MCF 10A (cell line): ENCODE data around the gene MOB2. TPM values are rescaled to one million over a fixed set of nuclear protein-coding genes. Genes with fewer than 3 reads are reported as not detected.

Source experiments
- BruUV-seq: library from RNA; stranded (reverse); fragments of 400-500 nt; replicated peaks from 2 replicates; lab custom pipeline; 2021; lab: Mats Ljungman, UMichigan
- CTCF ChIA-PET: fragments of 300-600 bp; sonication (Branson Sonifier 250); formaldehyde crosslinking; extraction: SDS; loops from one replicate; lab custom pipeline; 2021; ENCODE audit warnings: antibody characterized with exemption, inconsistent platforms; lab: Yijun Ruan, JAX
- POLR2A ChIA-PET: fragments of 300-600, 350-650 bp; sonication (Branson Sonifier 250); formaldehyde crosslinking; extraction: SDS; loops from one replicate; lab custom pipeline; 2020; ENCODE audit warnings: antibody characterized with exemption, inconsistent platforms; lab: Yijun Ruan, JAX
- DNase-seq: peaks from one replicate; pipeline ENCODE4 v3.0.0-alpha.2; 2018; ENCODE audit not compliant: unreplicated experiment
- H3K27ac Mint-ChIP-seq: one replicate; pipeline ENCODE4 v1.8.0; 2022; ENCODE audit warnings: mild to moderate bottlenecking, low read depth, mixed read lengths; ENCODE audit not compliant: unreplicated experiment
- H3K27me3 Mint-ChIP-seq: one replicate; pipeline ENCODE4 v1.8.0; 2022; ENCODE audit warnings: mixed read lengths; ENCODE audit not compliant: insufficient read depth, unreplicated experiment
- H3K36me3 Mint-ChIP-seq: one replicate; pipeline ENCODE4 v1.8.0; 2022; ENCODE audit warnings: mild to moderate bottlenecking, moderate library complexity, mixed read lengths; ENCODE audit not compliant: insufficient read depth, unreplicated experiment
- H3K4me1 Mint-ChIP-seq: one replicate; pipeline ENCODE4 v1.8.0; 2022; ENCODE audit warnings: mixed read lengths; ENCODE audit not compliant: insufficient read depth, unreplicated experiment
- H3K4me3 Mint-ChIP-seq: one replicate; pipeline ENCODE4 v1.8.0; 2022; ENCODE audit warnings: mild to moderate bottlenecking, moderate library complexity, mixed read lengths; ENCODE audit not compliant: unreplicated experiment
- H3K9me3 Mint-ChIP-seq: one replicate; pipeline ENCODE4 v1.8.0; 2022; ENCODE audit warnings: mixed read lengths; ENCODE audit not compliant: unreplicated experiment
- CTCF ChIP-seq: fragments of 200-600 bp; IDR thresholded peaks from one replicate; pipeline ENCODE4 v1.8.0; 2022; ENCODE audit warnings: antibody characterized with exemption, mild to moderate bottlenecking; ENCODE audit not compliant: unreplicated experiment
- intact Hi-C: fragments of 100-400 bp; cut with micrococcal nuclease; formaldehyde crosslinking; loops from 2 replicates; pipeline ENCODE4 v1.14.1; 2022
- total RNA-seq: library from RNA; stranded (reverse); gene quantifications from 2 replicates; pipeline ENCODE4 v1.2.3, GENCODE V29; 2022

The MOB2 gene
- total RNA-seq, 1 experiment from 2014 or later: 20.2 TPM

GRCh38 chr11:1455032-1455762 is 31.4 kb downstream of the MOB2 start:
- no peak overlapping the region for H3K27ac Mint-ChIP-seq
- H3K9me3 Mint-ChIP-seq: no peaks in the 10 kb centered on the region
- no peaks in the 10 kb centered on the region for H3K4me1 Mint-ChIP-seq
- intact Hi-C loops: no loop called here
- ChIA-PET CTCF (interaction anchor here (0.6 kb wide), 1 partner anchor 151 kb away, joined by 3 read pairs; no protein-coding TSS in a partner anchor), POLR2A (no interaction called here)
- DNase-seq: no peak
- H3K27me3 Mint-ChIP-seq: no peaks in the 10 kb centered on the region
- H3K36me3 Mint-ChIP-seq: no peaks in the 10 kb centered on the region
- no TSS peak for BruUV-seq
- no peak overlapping the region for H3K4me3 Mint-ChIP-seq
- TF ChIP-seq CTCF: no peak

- BruUV-seq: no TSS peak
- POLR2A ChIA-PET: no interaction called here
- TF ChIP-seq CTCF: no peak
- DNase-seq: no peak
- Mint-ChIP-seq H3K4me3 (no peak overlapping the region), H3K4me1 (no peaks in the 10 kb centered on the region), H3K27ac (no peak overlapping the region), H3K9me3 (no peaks in the 10 kb centered on the region), H3K36me3 (no peaks in the 10 kb centered on the region), H3K27me3 (no peaks in the 10 kb centered on the region)
- intact Hi-C loops: no loop called here
- CTCF ChIA-PET: interaction anchor here (0.6 kb wide), 1 partner anchor 150 kb away, joined by 3 read pairs; no protein-coding TSS in a partner anchor
Observed at GRCh38 chr11:1454576-1454975, 32.0 kb downstream of the MOB2 start.

- H3K9me3 Mint-ChIP-seq: no peaks in the 10 kb centered on the region
- no peak overlapping the region for H3K4me3 Mint-ChIP-seq
- CTCF ChIA-PET: no interaction called here
- no TSS peak for BruUV-seq
- intact Hi-C loops: no loop called here
- no peak overlapping the region for H3K27ac Mint-ChIP-seq
- no peaks in the 10 kb centered on the region for H3K4me1 Mint-ChIP-seq
- no peak for DNase-seq
- TF ChIP-seq CTCF: no peak
- POLR2A ChIA-PET: no interaction called here
- no peaks in the 10 kb centered on the region for H3K27me3 Mint-ChIP-seq
- no peaks in the 10 kb centered on the region for H3K36me3 Mint-ChIP-seq
Observed at GRCh38 chr11:1453611-1454034, 33.0 kb downstream of the MOB2 start.

- Mint-ChIP-seq H3K9me3 (no peaks in the 10 kb centered on the region), H3K4me3 (no peak overlapping the region), H3K4me1 (no peaks in the 10 kb centered on the region), H3K36me3 (no peaks in the 10 kb centered on the region), H3K27ac (no peak overlapping the region), H3K27me3 (no peaks in the 10 kb centered on the region)
- intact Hi-C loops: no loop called here
- BruUV-seq: no TSS peak
- DNase-seq: no peak
- POLR2A ChIA-PET: no interaction called here
- TF ChIP-seq CTCF: no peak
- CTCF ChIA-PET: interaction anchor here (0.6 kb wide), 1 partner anchor 103 kb away, joined by 3 read pairs; no protein-coding TSS in a partner anchor
Observed at GRCh38 chr11:1452744-1453143, 33.8 kb downstream of the MOB2 start.
